ENCODE results near the gene KDM5B.

Gene KDM5B

DNA sequence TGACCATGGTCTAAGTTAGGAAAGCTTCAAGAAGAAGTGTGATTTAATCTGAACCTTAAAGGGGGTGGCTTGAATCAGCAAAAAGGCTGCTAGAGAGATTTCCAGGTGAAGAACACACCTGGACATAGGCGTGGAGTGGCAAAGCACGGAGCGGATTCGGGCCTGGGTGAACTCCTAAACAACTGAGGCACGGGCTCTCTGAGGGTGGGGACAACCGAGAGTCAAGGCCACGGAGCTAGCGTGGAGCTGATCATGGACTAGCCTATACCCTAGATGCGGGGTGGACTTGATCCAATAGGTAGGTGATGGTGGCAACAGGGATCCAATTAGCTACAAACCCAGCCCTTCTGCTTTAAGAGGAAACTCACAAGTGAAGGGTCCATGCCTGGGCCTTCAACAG lies 125.7 kb downstream of the KDM5B start:
- no peak for DNase-seq

DNA sequence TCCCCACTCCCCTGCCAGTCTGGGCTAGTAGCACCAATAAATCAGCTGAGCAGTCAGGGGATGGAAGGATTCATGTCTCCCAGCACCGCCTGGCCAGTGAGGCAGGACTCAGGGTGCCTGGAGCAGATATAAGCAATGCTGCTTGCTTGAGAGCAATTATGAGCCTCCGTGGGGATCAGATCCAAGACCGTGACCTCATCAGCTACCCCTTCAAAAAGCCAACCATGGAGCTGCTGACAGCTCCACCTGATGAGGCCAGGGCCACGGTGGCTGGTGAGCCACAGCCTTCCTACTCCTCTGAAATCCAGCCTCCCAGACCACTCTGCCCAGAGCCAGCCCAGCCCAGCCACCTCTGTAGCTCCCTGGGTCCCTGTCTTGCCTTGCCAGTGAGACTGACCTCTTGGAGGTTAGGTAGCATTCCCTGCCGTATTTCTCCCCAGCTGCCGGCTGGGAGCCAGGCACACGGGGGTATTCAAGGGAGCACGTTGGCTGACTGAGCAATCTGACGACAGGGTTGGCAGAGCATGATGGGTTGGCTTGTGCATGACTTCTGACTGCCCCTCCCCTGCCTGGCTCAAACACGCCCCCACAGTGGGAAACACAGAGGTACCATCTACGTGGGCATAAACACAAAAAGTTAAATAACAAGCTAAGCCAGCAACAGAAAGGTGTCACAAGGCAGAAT lies 126.3 kb downstream of the KDM5B start:
- no peak for DNase-seq

DNA sequence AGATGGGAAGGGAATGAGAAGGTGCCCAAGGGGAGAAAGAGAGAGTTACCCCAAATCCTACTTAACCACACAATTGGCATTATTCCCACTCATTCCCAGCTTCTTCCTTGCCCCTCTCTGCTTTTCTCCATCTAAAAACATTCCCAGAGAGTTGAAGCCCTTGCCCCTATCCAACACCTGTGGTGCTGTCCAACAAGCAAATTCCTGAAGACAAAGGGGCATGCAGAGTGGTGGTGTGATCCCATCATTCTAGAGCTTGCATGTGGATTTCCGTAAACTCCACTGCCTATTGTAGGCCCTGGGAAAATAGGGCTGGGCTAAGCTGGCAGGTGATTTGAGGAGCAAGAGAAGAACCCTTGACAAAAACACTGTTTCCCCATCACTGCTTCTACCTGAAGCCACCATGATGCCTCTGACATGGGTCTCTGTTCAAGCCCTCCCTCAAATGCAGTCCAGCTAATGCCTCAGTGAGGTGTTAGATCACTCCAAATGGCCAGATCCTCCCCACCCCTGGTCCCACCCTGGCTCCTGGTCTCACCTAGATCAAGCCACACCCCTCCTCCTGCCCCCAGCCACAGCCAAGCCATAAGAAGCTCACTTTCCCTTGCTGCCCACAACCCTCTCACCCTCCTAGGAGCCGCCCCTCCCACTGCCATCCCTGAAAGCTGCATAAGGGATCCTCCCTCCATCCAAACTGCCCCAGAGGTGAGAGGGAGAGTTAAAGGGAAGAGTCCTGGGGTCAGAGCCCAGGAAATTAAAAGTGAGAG lies 127.5 kb downstream of the KDM5B start:
- DNase-seq, result no peak

DNA sequence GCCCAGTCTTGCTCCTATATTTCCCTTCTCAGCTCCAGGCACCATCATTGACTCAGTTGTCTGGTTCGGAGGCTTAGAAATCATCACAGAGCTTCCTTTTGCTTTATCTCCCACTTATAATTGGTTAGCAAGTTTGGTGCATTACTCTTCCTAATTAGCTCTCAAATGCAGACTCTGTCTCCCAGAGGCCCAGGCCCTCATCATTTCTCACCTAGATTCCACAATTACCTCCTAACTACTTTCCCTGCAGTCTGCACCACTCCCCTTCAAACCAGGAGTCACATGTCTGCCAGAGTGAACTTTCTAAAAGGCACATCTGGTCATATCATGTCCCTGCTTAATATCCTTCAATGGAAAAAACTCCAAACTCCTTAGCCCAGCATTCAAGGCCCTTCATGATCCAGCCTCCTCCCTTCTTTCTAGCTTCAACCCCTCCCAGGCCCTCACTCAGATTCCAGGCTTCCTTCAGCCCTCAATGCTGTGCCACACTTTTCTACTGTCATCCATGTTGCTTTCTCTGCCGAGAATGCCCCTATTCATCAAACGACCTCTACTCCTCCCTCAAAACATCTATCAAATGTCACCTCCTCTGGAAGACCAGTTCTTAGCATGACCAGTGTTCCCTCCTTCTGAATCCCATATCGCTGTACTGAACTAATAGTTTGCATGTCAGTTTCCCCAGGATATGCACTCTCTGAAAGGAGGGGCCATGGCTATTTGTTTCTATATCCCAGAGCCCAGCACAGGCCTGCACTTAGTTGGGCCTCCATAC lies 128.6 kb downstream of the KDM5B start:
- no peak for DNase-seq

- no peak for DNase-seq
Observed at GRCh38 chr1:202677433-202677832, 130.8 kb downstream of the KDM5B start.

All from NCI-H446 treated with DMSO at 0.1 percent for 48 hours (cell line).